WTC11 (cell line): ENCODE results near the gene MRPS18A. TPM values are rescaled to one million over a fixed set of nuclear protein-coding genes. Genes with fewer than 3 reads are reported as not detected.
"Not testable (repeated sequence)": the region's sequence is repeated elsewhere in the genome, so short reads cannot be mapped to it uniquely, and the experiment has no call there.

Experiments used
- ATAC-seq: fragments of 200-7000 bp; cut with Tn5 transposase; 2 replicates; pipeline ENCODE4 v1.10.0; 2021; ENCODE audit warnings: mild to moderate bottlenecking, moderate library complexity
- CTCF ChIA-PET: fragments of 300-600 bp; sonication (Branson Sonifier 250); formaldehyde crosslinking; loops from one replicate; lab custom pipeline; 2021; ENCODE audit warnings: antibody characterized with exemption; lab: Charles Lee
- POLR2A ChIA-PET: fragments of 350-600 bp; sonication (Branson Sonifier 250); formaldehyde crosslinking; loops from one replicate; lab custom pipeline; 2021; ENCODE audit warnings: antibody characterized with exemption; lab: Charles Lee
- DNase-seq: peaks from one replicate; pipeline ENCODE4 v3.0.0; 2021; ENCODE audit warnings: low spot score
- H3K27ac Mint-ChIP-seq: 2 replicates; pipeline ENCODE4 v1.8.0; 2021; ENCODE audit warnings: mixed read lengths
- H3K27me3 Mint-ChIP-seq: 2 replicates; pipeline ENCODE4 v1.8.0; 2021; ENCODE audit warnings: low read depth, mild to moderate bottlenecking, moderate library complexity, mixed read lengths
- H3K36me3 Mint-ChIP-seq: 2 replicates; pipeline ENCODE4 v1.8.0; 2021; ENCODE audit warnings: mixed read lengths
- H3K4me1 Mint-ChIP-seq: 2 replicates; pipeline ENCODE4 v1.8.0; 2022; ENCODE audit warnings: mixed read lengths
- H3K4me3 Mint-ChIP-seq: 2 replicates; pipeline ENCODE4 v1.8.0; 2021; ENCODE audit warnings: mild to moderate bottlenecking, moderate library complexity, mixed read lengths
- H3K9me3 Mint-ChIP-seq: 2 replicates; pipeline ENCODE4 v1.8.0; 2021; ENCODE audit warnings: mixed read lengths
- CREB1 ChIP-seq: sonication (generic); formaldehyde crosslinking; IDR thresholded peaks from 2 replicates; pipeline ENCODE4 v1.8.0; 2023; ENCODE audit warnings: mild to moderate bottlenecking, missing genetic modification reagents
- CREM ChIP-seq: sonication (generic); formaldehyde crosslinking; IDR thresholded peaks from 2 replicates; pipeline ENCODE4 v1.8.1; 2022; ENCODE audit warnings: mild to moderate bottlenecking, missing genetic modification reagents, moderate library complexity
- FOXK1 ChIP-seq: sonication (generic); formaldehyde crosslinking; IDR thresholded peaks from 2 replicates; pipeline ENCODE4 v1.8.0; 2022; ENCODE audit warnings: mild to moderate bottlenecking, moderate library complexity, missing genetic modification reagents
- GRHL2 ChIP-seq: fragments of 250-450 bp; sonication (Bioruptor Pico); IDR thresholded peaks from 2 replicates; pipeline ENCODE4 v1.8.0; 2022; ENCODE audit warnings: mild to moderate bottlenecking, moderate library complexity; ENCODE audit not compliant: insufficient replicate concordance, severe bottlenecking
- JAZF1 ChIP-seq: fragments of 250-450 bp; sonication (Bioruptor Pico); IDR thresholded peaks from 2 replicates; pipeline ENCODE4 v1.9.0; 2021; ENCODE audit warnings: moderate library complexity, mild to moderate bottlenecking, inconsistent platforms
- MXD4 ChIP-seq: fragments of 250-450 bp; sonication (Bioruptor Pico); IDR thresholded peaks from 2 replicates; pipeline ENCODE4 v1.8.0; 2021; ENCODE audit warnings: mild to moderate bottlenecking, moderate library complexity, borderline replicate concordance
- NFATC4 ChIP-seq: fragments of 250-450 bp; sonication (Bioruptor Pico); IDR thresholded peaks from 2 replicates; pipeline ENCODE4 v1.9.0; 2021; ENCODE audit warnings: mild to moderate bottlenecking
- TEAD1 ChIP-seq: sonication (generic); formaldehyde crosslinking; IDR thresholded peaks from 2 replicates; pipeline ENCODE4 v1.8.0; 2022; ENCODE audit warnings: mild to moderate bottlenecking, missing genetic modification reagents
- ZNF396 ChIP-seq: fragments of 250-450 bp; sonication (Bioruptor Pico); IDR thresholded peaks from 2 replicates; pipeline ENCODE4 v1.8.0; 2021; ENCODE audit warnings: mild to moderate bottlenecking, moderate library complexity, borderline replicate concordance
- total RNA-seq: library from RNA; stranded (reverse); gene quantifications from 3 replicates; pipeline ENCODE4 v1.2.3, GENCODE V29; 2021
- TF ChIP-seq, protein P1 (sequence below): sonication (generic); formaldehyde crosslinking; IDR thresholded peaks from 2 replicates; pipeline ENCODE4 v1.8.1; 2023; ENCODE audit warnings: mild to moderate bottlenecking, missing genetic modification reagents
- TF ChIP-seq, protein P2 (sequence below): sonication (generic); formaldehyde crosslinking; conservative IDR thresholded peaks from 2 replicates; pipeline ENCODE4 v1.8.1; 2022; ENCODE audit warnings: mild to moderate bottlenecking, missing genetic modification reagents
- TF ChIP-seq, protein P3 (sequence below): sonication (generic); formaldehyde crosslinking; IDR thresholded peaks from 2 replicates; pipeline ENCODE4 v1.8.1; 2022; ENCODE audit warnings: missing genetic modification reagents, borderline replicate concordance
- TF ChIP-seq, protein P4 (sequence below): fragments of 250-450 bp; sonication (Bioruptor Pico); IDR thresholded peaks from 2 replicates; pipeline ENCODE4 v1.9.0; 2021; ENCODE audit warnings: moderate library complexity, mild to moderate bottlenecking, inconsistent platforms, borderline replicate concordance
- TF ChIP-seq, protein P5 (sequence below): sonication (generic); formaldehyde crosslinking; IDR thresholded peaks from 2 replicates; pipeline ENCODE4 v1.8.0; 2022; ENCODE audit warnings: mild to moderate bottlenecking, missing genetic modification reagents
- TF ChIP-seq, protein P6 (sequence below): sonication (generic); formaldehyde crosslinking; IDR thresholded peaks from 2 replicates; pipeline ENCODE4 v1.8.0; 2023; ENCODE audit warnings: mild to moderate bottlenecking, missing genetic modification reagents

Gene MRPS18A
- total RNA-seq, 1 experiment from 2014 or later = 61.6 TPM

DNA sequence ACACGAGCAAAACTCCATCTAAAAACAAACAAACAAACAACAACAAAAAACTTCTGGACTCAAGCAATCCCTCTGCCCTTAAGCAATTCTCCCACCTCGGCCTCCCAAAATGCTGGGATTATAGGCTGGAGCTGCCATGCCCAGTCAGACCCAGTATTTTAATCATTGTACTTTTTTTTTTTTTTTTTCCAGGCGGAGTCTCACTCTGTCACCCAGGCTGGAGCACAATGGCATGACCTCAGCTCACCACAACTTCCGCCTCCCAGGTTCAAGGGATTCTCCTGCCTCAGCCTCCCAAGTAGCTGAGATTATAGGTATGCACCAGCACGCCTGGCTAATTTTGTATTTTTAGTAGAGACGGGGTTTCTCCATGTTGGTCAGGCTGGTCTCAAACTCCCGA, 54.6 kb downstream of the MRPS18A start:
- POLR2A ChIA-PET = interaction anchor here (0.9 kb wide), 1 partner anchor 9 kb away, joined by 3 read pairs; no protein-coding TSS in a partner anchor
- peaks cover 23% of the 10 kb centered on the region for H3K4me1 Mint-ChIP-seq
- H3K4me3 Mint-ChIP-seq, H3K9me3 Mint-ChIP-seq, CTCF ChIA-PET, DNase-seq, ATAC-seq, H3K27ac Mint-ChIP-seq, H3K36me3 Mint-ChIP-seq, H3K27me3 Mint-ChIP-seq: not testable (repeated sequence)

DNA sequence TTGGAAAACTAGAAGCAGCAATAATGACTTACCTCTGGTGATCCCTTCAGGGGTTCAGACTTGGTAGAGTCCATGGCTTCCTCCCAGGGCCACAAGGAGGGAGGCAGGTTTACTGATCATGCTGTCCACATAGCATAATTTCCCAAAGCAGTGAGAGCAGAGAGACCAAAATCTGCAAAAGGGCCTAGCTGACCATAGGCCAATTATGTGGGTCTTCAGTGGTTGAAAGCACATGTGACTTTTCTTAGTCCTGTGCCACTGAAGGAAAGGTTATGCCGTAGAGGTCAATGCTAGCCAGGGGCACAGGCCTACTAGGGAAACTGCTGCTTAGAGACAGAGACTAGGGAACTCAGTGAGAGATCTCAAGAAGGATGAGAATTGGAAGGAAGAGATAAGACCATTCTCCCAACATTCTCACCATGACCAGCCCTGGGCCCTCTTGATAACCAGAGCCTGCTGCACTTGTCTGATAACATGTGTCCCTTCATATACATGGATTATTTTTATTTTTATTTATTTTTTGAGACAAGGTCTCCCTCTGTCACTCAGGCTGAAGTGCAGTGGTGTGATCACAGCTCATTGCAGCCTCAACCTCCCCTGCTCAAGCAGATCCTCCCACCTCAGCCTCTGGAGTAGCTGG, 56.5 kb downstream of the MRPS18A start:
- Mint-ChIP-seq H3K36me3 (peaks cover 11% of the 10 kb centered on the region), H3K9me3 (no peaks in the 10 kb centered on the region), H3K4me3 (no peak overlapping the region), H3K4me1 (peaks cover 21% of the 10 kb centered on the region), H3K27ac (peak overlapping the region; percentile 97), H3K27me3 (no peaks in the 10 kb centered on the region)
- POLR2A ChIA-PET = interaction anchor here (2.5 kb wide), 1 partner anchor 14 kb away, joined by 32 read pairs; the partner anchor contains the start of gene RSPH9
- ATAC-seq = no peak
- DNase-seq = no peak
- TF ChIP-seq CREM (CRISPR knock-in tag) = no peak
- TF ChIP-seq, protein P1, sequence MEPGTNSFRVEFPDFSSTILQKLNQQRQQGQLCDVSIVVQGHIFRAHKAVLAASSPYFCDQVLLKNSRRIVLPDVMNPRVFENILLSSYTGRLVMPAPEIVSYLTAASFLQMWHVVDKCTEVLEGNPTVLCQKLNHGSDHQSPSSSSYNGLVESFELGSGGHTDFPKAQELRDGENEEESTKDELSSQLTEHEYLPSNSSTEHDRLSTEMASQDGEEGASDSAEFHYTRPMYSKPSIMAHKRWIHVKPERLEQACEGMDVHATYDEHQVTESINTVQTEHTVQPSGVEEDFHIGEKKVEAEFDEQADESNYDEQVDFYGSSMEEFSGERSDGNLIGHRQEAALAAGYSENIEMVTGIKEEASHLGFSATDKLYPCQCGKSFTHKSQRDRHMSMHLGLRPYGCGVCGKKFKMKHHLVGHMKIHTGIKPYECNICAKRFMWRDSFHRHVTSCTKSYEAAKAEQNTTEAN = no peak
- TF ChIP-seq CREB1 = no peak
- no peak for TF ChIP-seq ZNF396 (CRISPR knock-in tag)
- TF ChIP-seq GRHL2 (CRISPR knock-in tag) = no peak
- TF ChIP-seq, protein P2, sequence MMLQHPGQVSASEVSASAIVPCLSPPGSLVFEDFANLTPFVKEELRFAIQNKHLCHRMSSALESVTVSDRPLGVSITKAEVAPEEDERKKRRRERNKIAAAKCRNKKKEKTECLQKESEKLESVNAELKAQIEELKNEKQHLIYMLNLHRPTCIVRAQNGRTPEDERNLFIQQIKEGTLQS (CRISPR knock-in tag) = no peak
- CTCF ChIA-PET = interaction anchor here (2.3 kb wide), 1 partner anchor 128 kb away, joined by 6 read pairs; no protein-coding TSS in a partner anchor

DNA sequence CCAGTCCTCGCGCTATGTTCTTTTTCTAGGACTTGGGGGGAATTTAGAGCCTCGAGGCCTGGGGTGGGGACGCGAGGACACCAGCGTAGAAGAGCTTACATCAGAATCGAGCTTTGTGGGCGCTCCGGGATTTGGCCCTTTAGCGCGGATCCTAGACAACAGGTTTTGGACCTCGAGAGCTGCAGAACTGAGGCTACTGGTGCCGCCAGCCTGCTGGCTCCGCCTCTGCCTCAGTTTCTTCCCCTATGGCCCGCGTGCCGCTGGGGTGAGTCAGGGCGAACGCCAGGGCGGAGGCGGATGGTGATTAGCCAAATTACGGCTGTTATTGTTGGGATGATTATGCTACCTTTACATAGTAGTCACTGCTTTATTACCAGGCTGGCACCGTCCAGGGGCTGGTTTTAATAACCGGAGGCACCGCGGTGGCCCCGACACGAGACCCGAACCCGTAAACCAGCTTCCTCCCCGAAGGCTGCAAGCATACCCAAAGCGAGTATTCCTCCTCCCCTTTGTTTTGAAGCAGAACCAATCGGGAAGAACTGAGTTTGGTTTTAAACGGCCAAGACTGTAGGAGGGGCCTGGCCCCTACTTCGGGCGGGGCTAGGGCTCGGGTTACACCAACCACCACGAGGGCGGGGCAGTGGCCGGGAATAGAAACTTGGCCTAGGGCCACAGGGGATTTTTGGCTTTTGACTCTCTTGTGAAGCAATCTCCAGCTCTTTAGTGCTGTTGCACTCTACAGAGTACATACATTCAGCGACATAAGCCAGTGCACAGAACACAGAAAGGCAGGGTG, 57.9 kb downstream of the MRPS18A start:
- Mint-ChIP-seq H3K9me3 (no peaks in the 10 kb centered on the region), H3K27me3 (no peaks in the 10 kb centered on the region), H3K27ac (peak overlapping the region; percentile 100), H3K36me3 (peaks cover 22% of the 10 kb centered on the region), H3K4me1 (peaks cover 17% of the 10 kb centered on the region), H3K4me3 (peak overlapping the region; percentile 98)
- ATAC-seq (peak; percentile 81), DNase-seq (peak; percentile 94)
- ChIA-PET CTCF (interaction anchor here (0.8 to 2.3 kb wide), 14 partner anchors 15 to 627 kb away, joined by 3 to 16 read pairs (median 4); partner anchors contain the start of genes RSPH9, SLC35B2 and VEGFA), POLR2A (interaction anchor here (0.6 to 2.5 kb wide), 12 partner anchors 15 to 617 kb away, joined by 3 to 32 read pairs (median 3); partner anchors contain the start of genes HSP90AB1, RSPH9 and VEGFA)
- TF ChIP-seq, protein P3, sequence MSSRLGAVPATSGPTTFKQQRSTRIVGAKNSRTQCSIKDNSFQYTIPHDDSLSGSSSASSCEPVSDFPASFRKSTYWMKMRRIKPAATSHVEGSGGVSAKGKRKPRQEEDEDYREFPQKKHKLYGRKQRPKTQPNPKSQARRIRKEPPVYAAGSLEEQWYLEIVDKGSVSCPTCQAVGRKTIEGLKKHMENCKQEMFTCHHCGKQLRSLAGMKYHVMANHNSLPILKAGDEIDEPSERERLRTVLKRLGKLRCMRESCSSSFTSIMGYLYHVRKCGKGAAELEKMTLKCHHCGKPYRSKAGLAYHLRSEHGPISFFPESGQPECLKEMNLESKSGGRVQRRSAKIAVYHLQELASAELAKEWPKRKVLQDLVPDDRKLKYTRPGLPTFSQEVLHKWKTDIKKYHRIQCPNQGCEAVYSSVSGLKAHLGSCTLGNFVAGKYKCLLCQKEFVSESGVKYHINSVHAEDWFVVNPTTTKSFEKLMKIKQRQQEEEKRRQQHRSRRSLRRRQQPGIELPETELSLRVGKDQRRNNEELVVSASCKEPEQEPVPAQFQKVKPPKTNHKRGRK (CRISPR knock-in tag) = no peak
- TF ChIP-seq, protein P4, sequence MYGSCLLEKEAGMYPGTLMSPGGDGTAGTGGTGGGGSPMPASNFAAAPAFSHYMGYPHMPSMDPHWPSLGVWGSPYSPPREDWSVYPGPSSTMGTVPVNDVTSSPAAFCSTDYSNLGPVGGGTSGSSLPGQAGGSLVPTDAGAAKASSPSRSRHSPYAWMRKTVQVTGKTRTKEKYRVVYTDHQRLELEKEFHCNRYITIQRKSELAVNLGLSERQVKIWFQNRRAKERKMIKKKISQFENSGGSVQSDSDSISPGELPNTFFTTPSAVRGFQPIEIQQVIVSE (CRISPR knock-in tag) = no peak
- TF ChIP-seq, protein P5, sequence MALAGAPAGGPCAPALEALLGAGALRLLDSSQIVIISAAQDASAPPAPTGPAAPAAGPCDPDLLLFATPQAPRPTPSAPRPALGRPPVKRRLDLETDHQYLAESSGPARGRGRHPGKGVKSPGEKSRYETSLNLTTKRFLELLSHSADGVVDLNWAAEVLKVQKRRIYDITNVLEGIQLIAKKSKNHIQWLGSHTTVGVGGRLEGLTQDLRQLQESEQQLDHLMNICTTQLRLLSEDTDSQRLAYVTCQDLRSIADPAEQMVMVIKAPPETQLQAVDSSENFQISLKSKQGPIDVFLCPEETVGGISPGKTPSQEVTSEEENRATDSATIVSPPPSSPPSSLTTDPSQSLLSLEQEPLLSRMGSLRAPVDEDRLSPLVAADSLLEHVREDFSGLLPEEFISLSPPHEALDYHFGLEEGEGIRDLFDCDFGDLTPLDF (CRISPR knock-in tag) = 0 out of 2 replicates have a peak, but pooled peaks have one; percentile 44
- TF ChIP-seq JAZF1 (CRISPR knock-in tag) = no peak
- TF ChIP-seq, protein P6, sequence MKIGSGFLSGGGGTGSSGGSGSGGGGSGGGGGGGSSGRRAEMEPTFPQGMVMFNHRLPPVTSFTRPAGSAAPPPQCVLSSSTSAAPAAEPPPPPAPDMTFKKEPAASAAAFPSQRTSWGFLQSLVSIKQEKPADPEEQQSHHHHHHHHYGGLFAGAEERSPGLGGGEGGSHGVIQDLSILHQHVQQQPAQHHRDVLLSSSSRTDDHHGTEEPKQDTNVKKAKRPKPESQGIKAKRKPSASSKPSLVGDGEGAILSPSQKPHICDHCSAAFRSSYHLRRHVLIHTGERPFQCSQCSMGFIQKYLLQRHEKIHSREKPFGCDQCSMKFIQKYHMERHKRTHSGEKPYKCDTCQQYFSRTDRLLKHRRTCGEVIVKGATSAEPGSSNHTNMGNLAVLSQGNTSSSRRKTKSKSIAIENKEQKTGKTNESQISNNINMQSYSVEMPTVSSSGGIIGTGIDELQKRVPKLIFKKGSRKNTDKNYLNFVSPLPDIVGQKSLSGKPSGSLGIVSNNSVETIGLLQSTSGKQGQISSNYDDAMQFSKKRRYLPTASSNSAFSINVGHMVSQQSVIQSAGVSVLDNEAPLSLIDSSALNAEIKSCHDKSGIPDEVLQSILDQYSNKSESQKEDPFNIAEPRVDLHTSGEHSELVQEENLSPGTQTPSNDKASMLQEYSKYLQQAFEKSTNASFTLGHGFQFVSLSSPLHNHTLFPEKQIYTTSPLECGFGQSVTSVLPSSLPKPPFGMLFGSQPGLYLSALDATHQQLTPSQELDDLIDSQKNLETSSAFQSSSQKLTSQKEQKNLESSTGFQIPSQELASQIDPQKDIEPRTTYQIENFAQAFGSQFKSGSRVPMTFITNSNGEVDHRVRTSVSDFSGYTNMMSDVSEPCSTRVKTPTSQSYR (CRISPR knock-in tag) = 0 out of 2 replicates have a peak, but pooled peaks have one; percentile 9
- no peak for TF ChIP-seq NFATC4
- no peak for TF ChIP-seq GRHL2 (CRISPR knock-in tag)
- 0 out of 2 replicates have a peak, but pooled peaks have one; percentile 6 for TF ChIP-seq CREM (CRISPR knock-in tag)
- TF ChIP-seq, protein P1 = no peak
- no peak for TF ChIP-seq MXD4
- 0 out of 2 replicates have a peak, but pooled peaks have one; percentile 39 for TF ChIP-seq TEAD1 (CRISPR knock-in tag)
- no peak; the same call in 1 of the 2 replicates for TF ChIP-seq FOXK1 (CRISPR knock-in tag)
